ENCODE data around the gene PNCK. TPM values are rescaled to one million over a fixed set of nuclear protein-coding genes. Genes with fewer than 3 reads are reported as not detected.
A peak's percentile ranks its signal among the peaks of the same experiment; 100 is the strongest.

Gene PNCK
- total and polyA plus RNA-seq, 9 donors: 0.51 to 5.9 (median 1.3) TPM; not detected in 1

- Histone ChIP-seq H3K4me1 (ENCODE audit: insufficient read depth) (peaks cover 5% of the 10 kb centered on the region), H3K36me3 (no peaks in the 10 kb centered on the region), H3K27me3 (no peaks in the 10 kb centered on the region), H3K4me3 (no peak overlapping the region), H3K9me3 (no peaks in the 10 kb centered on the region), H3K27ac (no peak overlapping the region)
- 66 to 72% (median 72%) methylated on average over 27 of the region's 27 CpGs for WGBS, 3 donors
- DNase-seq: peak in 1 of 5 donors; percentile 18
- TF ChIP-seq POLR2A (IDR thresholded peaks at IDR 0.05) (no peak), EP300 (IDR thresholded peaks at IDR 0.05) (no peak), CTCF (IDR thresholded peaks at IDR 0.05) (no peak)
- intact Hi-C loops (cut with DNase I): no loop called here
Observed at GRCh38 chrX:153637121-153638040, 36.2 kb downstream of the PNCK start.

GRCh38 chrX:153636716-153637115, 36.9 kb downstream of the PNCK start:
- TF ChIP-seq EP300 (IDR thresholded peaks at IDR 0.05): no peak
- TF ChIP-seq CTCF (IDR thresholded peaks at IDR 0.05): no peak
- no peak for TF ChIP-seq POLR2A (IDR thresholded peaks at IDR 0.05)
- no peak for DNase-seq
- intact Hi-C loops (cut with DNase I): no loop called here
- Histone ChIP-seq H3K27ac (no peak overlapping the region), H3K27me3 (no peaks in the 10 kb centered on the region), H3K4me3 (no peak overlapping the region), H3K36me3 (no peaks in the 10 kb centered on the region), H3K9me3 (no peaks in the 10 kb centered on the region), H3K4me1 (ENCODE audit: insufficient read depth) (peaks cover 5% of the 10 kb centered on the region)
- 75 to 91% (median 89%) methylated on average over 5 of the region's 5 CpGs for WGBS, 3 donors

DNA sequence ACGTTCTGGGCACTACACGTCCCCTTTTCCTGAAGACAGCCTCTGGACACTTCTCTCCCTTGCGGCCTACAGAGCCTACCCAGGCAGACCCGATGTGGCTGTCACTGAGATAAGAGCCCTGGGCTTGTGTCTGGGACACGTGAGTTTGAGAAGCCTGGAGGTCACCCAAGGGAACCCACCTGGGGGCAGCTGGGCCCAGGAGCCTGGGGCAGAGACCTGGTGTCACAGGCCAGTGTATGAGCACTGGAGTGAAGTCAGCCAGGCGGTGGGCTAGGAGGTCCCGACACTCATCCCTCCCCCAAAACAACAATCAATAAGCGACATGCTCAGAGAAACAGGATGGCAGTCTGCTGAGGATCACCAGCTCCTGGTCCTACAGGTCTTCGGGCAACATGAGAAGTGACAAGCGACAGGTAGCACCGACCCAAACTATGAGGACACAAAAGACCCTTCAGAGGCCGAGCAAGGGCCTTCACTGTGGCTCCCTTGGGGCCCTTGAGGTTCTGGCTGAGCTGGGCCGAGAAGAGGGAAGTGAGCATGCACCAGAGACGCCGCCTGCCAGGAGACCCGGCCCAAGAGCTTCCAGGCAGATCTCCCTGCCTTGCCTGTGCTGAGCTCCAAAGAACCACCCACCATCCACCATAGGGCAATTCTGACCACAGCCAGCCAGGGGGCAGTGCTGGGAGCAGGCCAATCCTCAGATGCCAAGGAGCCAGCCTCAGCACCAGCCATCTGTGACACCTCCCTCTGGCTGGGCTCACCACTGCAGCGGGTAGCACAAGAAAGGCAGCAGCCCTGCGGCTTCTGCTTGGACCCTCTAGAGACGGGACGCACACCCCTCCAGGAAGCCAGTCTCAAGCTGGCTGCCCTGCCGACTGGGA, 37.6 kb downstream of the PNCK start:
- H3K4me3 ChIP-seq: no peak overlapping the region
- TF ChIP-seq CTCF (IDR thresholded peaks at IDR 0.05): no peak
- TF ChIP-seq EP300 (IDR thresholded peaks at IDR 0.05): no peak
- no peak for TF ChIP-seq POLR2A (IDR thresholded peaks at IDR 0.05)
- H3K36me3 ChIP-seq: no peaks in the 10 kb centered on the region
- H3K9me3 ChIP-seq: no peaks in the 10 kb centered on the region
- no peak for DNase-seq
- WGBS, 3 donors: 81 to 89% (median 83%) methylated on average over 19 to 21 of the region's 21 CpGs
- H3K27ac ChIP-seq: no peak overlapping the region
- H3K27me3 ChIP-seq: no peaks in the 10 kb centered on the region
- peaks cover 5% of the 10 kb centered on the region for H3K4me1 ChIP-seq (ENCODE audit: insufficient read depth)
- intact Hi-C loops (cut with DNase I): no loop called here

DNA sequence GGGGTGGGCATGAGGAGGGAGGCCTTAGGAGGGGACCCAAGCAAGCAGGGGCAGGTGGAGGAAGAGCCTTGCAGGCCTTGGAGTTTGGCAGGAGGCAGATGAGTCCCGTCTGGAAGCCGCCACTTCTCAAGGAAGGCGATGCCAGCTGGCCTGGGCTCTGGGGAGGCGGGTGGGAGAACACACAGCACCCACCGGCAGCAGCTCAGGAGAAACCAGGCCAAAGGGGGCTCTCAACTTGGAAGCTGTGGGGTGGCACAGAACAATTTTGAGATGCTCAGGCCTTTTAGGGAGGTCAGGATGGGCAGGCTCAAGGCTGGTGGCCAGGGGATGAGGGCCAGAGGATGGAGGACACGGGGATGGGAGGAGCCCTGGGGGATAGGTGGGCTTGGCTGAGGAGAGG, 38.2 kb downstream of the PNCK start:
- Histone ChIP-seq H3K36me3 (no peaks in the 10 kb centered on the region), H3K9me3 (no peaks in the 10 kb centered on the region), H3K4me3 (no peak overlapping the region), H3K27ac (no peak overlapping the region), H3K4me1 (ENCODE audit: insufficient read depth) (peaks cover 5% of the 10 kb centered on the region), H3K27me3 (no peaks in the 10 kb centered on the region)
- TF ChIP-seq EP300 (IDR thresholded peaks at IDR 0.05) (no peak), CTCF (IDR thresholded peaks at IDR 0.05) (no peak), POLR2A (IDR thresholded peaks at IDR 0.05) (no peak)
- 66 to 76% (median 70%) methylated on average over 6 of the region's 6 CpGs for WGBS, 3 donors
- intact Hi-C loops (cut with DNase I): no loop called here
- peak in 2 of 5 donors; percentile 15 to 34 for DNase-seq
